HepG2 (cell line): ENCODE measurements around the gene SLC38A2. TPM values are rescaled to one million over a fixed set of nuclear protein-coding genes. Genes with fewer than 3 reads are reported as not detected.

Experiments
- CBFB ChIP-seq: sonication (generic); formaldehyde crosslinking; IDR thresholded peaks from 2 replicates; pipeline ENCODE4 v1.4.0; 2020; ENCODE audit warnings: missing genetic modification reagents
- CHCHD3 ChIP-seq: sonication (generic); formaldehyde crosslinking; IDR thresholded peaks from 2 replicates; pipeline ENCODE4 v1.8.0; 2022; ENCODE audit warnings: mild to moderate bottlenecking, missing genetic modification reagents, moderate library complexity
- HNRNPLL ChIP-seq: fragments of 200-400 bp; formaldehyde crosslinking; IDR thresholded peaks from 2 replicates; pipeline ENCODE4 v1.6.1; 2017; ENCODE audit warnings: mild to moderate bottlenecking, low read depth, low read length; ENCODE audit not compliant: poor library complexity, severe bottlenecking
- MIER3 ChIP-seq: IDR thresholded peaks from 2 replicates; pipeline ENCODE4 v1.6.1; 2016; ENCODE audit warnings: missing compliant biosample characterization, borderline replicate concordance
- NFIB ChIP-seq: sonication (generic); formaldehyde crosslinking; IDR thresholded peaks from 2 replicates; pipeline ENCODE4 v1.9.0; 2021; ENCODE audit warnings: missing genetic modification reagents, mild to moderate bottlenecking, borderline replicate concordance
- SAFB2 ChIP-seq: sonication (generic); formaldehyde crosslinking; IDR thresholded peaks from 2 replicates; pipeline ENCODE4 v1.5.1; 2020; ENCODE audit warnings: missing genetic modification reagents, low read depth, mild to moderate bottlenecking, borderline replicate concordance
- SMC3 ChIP-seq: IDR thresholded peaks from 2 replicates; pipeline ENCODE4 v1.6.1; 2011; ENCODE audit warnings: low read length, improper control_type of control experiment
- SOX13 ChIP-seq, 3 experiments: fragments of 450-650 bp in 1 of 3; sonication (generic) in 1 of 3; formaldehyde crosslinking in 1 of 3; IDR thresholded peaks in 2 of 3; conservative IDR thresholded peaks in 1 of 3; 2 replicates each; pipeline versions ENCODE4 v1.5.0 to v1.6.1; 2016 to 2020; ENCODE audit warnings: antibody characterized with exemption in 1 of 3, mild to moderate bottlenecking in 1 of 3, missing compliant biosample characterization in 1 of 3, missing genetic modification reagents in 1 of 3, moderate library complexity in 1 of 3
- SRSF4 ChIP-seq: fragments of 200-400 bp; formaldehyde crosslinking; IDR thresholded peaks from one replicate; pipeline ENCODE4 v1.6.1; 2018; ENCODE audit warnings: mild to moderate bottlenecking, low read depth, low read length, moderate library complexity; ENCODE audit not compliant: poor library complexity, severe bottlenecking
- ZC3H4 ChIP-seq: sonication (generic); formaldehyde crosslinking; IDR thresholded peaks from 2 replicates; pipeline ENCODE4 v1.4.0; 2020; ENCODE audit warnings: missing genetic modification reagents, borderline replicate concordance
- ZFP36L1 ChIP-seq: sonication (generic); formaldehyde crosslinking; IDR thresholded peaks from 2 replicates; pipeline ENCODE4 v1.8.0; 2022; ENCODE audit warnings: mild to moderate bottlenecking, missing genetic modification reagents, moderate library complexity
- ZNF468 ChIP-seq: sonication (generic); formaldehyde crosslinking; IDR thresholded peaks from 2 replicates; pipeline ENCODE4 v1.8.0; 2022; ENCODE audit warnings: mild to moderate bottlenecking, moderate library complexity, missing genetic modification reagents
- ZNF570 ChIP-seq: sonication (generic); formaldehyde crosslinking; IDR thresholded peaks from 2 replicates; pipeline ENCODE4 v1.4.0; 2020; ENCODE audit warnings: mild to moderate bottlenecking, missing genetic modification reagents, borderline replicate concordance
- polyA plus RNA-seq, 8 experiments: library from polyadenylated mRNA; depleted of rRNA in 3 of 8; stranded (reverse) in 7 of 8; unstranded in 1 of 8; fragments of >200 nt; fragmentation: Illumina TruSeq in 4 of 8; extraction: Trizol in 4 of 8; gene quantifications; 2 replicates each; pipeline versions ENCODE4 v1.2.1 to v1.2.3, GENCODE V29; 2011 to 2016; ENCODE audit warnings: low read depth in 4 of 8, missing spikeins in 1 of 8, mixed read lengths in 1 of 8; ENCODE audit not compliant: insufficient read depth in 1 of 8
- total RNA-seq, 5 experiments: library from RNA; depleted of rRNA; stranded (reverse); fragments of >200 nt; fragmentation: Illumina TruSeq; extraction: Trizol; gene quantifications; 2 replicates each; pipeline ENCODE4 v1.2.3, GENCODE V29; 2016; ENCODE audit warnings: low read depth in 1 of 5
- TF ChIP-seq, protein P1 (sequence below): sonication (generic); formaldehyde crosslinking; IDR thresholded peaks from 2 replicates; pipeline ENCODE4 v1.4.0; 2020; ENCODE audit warnings: mild to moderate bottlenecking, missing genetic modification reagents, borderline replicate concordance
- TF ChIP-seq, protein P2 (sequence below): sonication (generic); formaldehyde crosslinking; IDR thresholded peaks from 2 replicates; pipeline ENCODE4 v1.4.0; 2020; ENCODE audit warnings: missing genetic modification reagents
- TF ChIP-seq, protein P3 (sequence below): IDR thresholded peaks from 2 replicates; pipeline ENCODE4 v1.4.0; 2020; ENCODE audit warnings: mild to moderate bottlenecking, missing genetic modification reagents
- TF ChIP-seq, protein P4 (sequence below): IDR thresholded peaks from 2 replicates; pipeline ENCODE4 v1.6.1; 2016; ENCODE audit warnings: missing compliant biosample characterization, missing genetic modification reagents, borderline replicate concordance

The SLC38A2 gene
- total and polyA plus RNA-seq, 2 of the 13 experiments (the other 11 are each of a cell fraction or from before 2014, with no cell fraction given) = 368 to 880 TPM

DNA sequence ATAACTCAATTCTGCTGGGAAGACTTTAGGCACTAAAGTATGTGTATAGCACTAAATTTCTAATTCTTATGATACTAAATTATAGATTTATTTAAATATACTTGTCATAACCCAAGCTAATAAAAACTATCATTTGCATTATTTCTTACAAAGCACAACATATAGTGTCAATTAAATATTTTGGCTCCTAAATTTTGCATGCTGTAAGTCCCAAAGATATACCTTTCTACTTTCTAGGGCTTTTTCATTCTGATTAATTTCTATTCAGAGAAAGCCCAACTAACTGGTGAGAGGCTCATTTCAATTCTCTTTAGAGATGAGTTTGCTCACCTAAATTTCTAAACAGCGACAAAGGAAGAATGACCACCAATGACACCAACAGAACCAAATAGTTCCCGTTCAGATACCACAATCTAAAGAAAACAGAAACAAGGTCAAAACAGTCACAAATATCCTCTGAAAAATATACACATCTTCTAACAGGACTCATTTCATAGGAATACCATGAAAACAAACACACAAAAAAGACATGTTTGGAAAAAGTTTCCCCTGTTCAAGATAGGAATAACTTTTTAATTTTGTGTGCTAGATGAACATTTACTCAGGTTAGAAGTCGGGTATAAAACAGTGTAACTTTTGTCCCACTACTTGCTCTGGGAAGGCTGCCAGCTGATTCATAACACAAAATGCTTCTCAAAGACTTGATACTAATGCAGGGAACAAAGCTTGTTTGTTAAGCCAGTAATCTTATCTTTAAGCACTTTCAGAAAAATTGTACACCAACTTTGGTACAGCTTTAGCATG is 7.6 kb downstream of the SLC38A2 start (continued):
- TF ChIP-seq, protein P1, sequence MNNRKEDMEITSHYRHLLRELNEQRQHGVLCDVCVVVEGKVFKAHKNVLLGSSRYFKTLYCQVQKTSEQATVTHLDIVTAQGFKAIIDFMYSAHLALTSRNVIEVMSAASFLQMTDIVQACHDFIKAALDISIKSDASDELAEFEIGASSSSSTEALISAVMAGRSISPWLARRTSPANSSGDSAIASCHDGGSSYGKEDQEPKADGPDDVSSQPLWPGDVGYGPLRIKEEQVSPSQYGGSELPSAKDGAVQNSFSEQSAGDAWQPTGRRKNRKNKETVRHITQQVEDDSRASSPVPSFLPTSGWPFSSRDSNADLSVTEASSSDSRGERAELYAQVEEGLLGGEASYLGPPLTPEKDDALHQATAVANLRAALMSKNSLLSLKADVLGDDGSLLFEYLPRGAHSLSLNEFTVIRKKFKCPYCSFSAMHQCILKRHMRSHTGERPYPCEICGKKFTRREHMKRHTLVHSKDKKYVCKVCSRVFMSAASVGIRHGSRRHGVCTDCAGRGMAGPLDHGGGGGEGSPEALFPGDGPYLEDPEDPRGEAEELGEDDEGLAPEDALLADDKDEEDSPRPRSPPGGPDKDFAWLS = no peak
- TF ChIP-seq SAFB2 (CRISPR knock-in tag) (no peak), ZC3H4 (CRISPR knock-in tag) (no peak), HNRNPLL (no peak), CBFB (no peak), SMC3 (no peak), ZNF468 (CRISPR knock-in tag) (no peak), SOX13 (IDR thresholded peaks at IDR 0.05) (no peak), SOX13 (CRISPR knock-in tag; conservative IDR thresholded peaks at IDR 0.05 in 1 of 2, IDR thresholded peaks at IDR 0.05 in 1 of 2) (peak in 1 of 2 experiments; percentile 13; a peak in 1 of 4 replicates), SRSF4 (peak; percentile 72), ZFP36L1 (CRISPR knock-in tag) (no peak), CHCHD3 (no peak), ZNF570 (CRISPR knock-in tag) (no peak), MIER3 (CRISPR knock-in tag) (no peak), NFIB (CRISPR knock-in tag) (no peak)
- TF ChIP-seq, protein P2, sequence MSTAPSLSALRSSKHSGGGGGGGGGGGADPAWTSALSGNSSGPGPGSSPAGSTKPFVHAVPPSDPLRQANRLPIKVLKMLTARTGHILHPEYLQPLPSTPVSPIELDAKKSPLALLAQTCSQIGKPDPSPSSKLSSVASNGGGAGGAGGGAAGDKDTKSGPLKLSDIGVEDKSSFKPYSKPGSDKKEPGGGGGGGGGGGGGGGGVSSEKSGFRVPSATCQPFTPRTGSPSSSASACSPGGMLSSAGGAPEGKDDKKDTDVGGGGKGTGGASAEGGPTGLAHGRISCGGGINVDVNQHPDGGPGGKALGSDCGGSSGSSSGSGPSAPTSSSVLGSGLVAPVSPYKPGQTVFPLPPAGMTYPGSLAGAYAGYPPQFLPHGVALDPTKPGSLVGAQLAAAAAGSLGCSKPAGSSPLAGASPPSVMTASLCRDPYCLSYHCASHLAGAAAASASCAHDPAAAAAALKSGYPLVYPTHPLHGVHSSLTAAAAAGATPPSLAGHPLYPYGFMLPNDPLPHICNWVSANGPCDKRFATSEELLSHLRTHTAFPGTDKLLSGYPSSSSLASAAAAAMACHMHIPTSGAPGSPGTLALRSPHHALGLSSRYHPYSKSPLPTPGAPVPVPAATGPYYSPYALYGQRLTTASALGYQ (CRISPR knock-in tag) = no peak
- TF ChIP-seq, protein P3, sequence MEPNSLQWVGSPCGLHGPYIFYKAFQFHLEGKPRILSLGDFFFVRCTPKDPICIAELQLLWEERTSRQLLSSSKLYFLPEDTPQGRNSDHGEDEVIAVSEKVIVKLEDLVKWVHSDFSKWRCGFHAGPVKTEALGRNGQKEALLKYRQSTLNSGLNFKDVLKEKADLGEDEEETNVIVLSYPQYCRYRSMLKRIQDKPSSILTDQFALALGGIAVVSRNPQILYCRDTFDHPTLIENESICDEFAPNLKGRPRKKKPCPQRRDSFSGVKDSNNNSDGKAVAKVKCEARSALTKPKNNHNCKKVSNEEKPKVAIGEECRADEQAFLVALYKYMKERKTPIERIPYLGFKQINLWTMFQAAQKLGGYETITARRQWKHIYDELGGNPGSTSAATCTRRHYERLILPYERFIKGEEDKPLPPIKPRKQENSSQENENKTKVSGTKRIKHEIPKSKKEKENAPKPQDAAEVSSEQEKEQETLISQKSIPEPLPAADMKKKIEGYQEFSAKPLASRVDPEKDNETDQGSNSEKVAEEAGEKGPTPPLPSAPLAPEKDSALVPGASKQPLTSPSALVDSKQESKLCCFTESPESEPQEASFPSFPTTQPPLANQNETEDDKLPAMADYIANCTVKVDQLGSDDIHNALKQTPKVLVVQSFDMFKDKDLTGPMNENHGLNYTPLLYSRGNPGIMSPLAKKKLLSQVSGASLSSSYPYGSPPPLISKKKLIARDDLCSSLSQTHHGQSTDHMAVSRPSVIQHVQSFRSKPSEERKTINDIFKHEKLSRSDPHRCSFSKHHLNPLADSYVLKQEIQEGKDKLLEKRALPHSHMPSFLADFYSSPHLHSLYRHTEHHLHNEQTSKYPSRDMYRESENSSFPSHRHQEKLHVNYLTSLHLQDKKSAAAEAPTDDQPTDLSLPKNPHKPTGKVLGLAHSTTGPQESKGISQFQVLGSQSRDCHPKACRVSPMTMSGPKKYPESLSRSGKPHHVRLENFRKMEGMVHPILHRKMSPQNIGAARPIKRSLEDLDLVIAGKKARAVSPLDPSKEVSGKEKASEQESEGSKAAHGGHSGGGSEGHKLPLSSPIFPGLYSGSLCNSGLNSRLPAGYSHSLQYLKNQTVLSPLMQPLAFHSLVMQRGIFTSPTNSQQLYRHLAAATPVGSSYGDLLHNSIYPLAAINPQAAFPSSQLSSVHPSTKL (CRISPR knock-in tag) = peak; percentile 13; the same call in 1 of the 2 replicates
- TF ChIP-seq, protein P4, sequence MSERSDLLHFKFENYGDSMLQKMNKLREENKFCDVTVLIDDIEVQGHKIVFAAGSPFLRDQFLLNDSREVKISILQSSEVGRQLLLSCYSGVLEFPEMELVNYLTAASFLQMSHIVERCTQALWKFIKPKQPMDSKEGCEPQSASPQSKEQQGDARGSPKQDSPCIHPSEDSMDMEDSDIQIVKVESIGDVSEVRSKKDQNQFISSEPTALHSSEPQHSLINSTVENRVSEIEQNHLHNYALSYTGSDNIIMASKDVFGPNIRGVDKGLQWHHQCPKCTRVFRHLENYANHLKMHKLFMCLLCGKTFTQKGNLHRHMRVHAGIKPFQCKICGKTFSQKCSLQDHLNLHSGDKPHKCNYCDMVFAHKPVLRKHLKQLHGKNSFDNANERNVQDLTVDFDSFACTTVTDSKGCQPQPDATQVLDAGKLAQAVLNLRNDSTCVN (CRISPR knock-in tag) = no peak
